OCI-M2 (cell line): Measurements from ENCODE around the gene NUDCD2.

ENCODE experiments used
- DNase-seq: peaks from one replicate; lab custom pipeline; 2025; ENCODE audit not compliant: unreplicated experiment; lab: John Stamatoyannopoulos, UW

NUDCD2 gene, protein sequence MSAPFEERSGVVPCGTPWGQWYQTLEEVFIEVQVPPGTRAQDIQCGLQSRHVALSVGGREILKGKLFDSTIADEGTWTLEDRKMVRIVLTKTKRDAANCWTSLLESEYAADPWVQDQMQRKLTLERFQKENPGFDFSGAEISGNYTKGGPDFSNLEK

DNA sequence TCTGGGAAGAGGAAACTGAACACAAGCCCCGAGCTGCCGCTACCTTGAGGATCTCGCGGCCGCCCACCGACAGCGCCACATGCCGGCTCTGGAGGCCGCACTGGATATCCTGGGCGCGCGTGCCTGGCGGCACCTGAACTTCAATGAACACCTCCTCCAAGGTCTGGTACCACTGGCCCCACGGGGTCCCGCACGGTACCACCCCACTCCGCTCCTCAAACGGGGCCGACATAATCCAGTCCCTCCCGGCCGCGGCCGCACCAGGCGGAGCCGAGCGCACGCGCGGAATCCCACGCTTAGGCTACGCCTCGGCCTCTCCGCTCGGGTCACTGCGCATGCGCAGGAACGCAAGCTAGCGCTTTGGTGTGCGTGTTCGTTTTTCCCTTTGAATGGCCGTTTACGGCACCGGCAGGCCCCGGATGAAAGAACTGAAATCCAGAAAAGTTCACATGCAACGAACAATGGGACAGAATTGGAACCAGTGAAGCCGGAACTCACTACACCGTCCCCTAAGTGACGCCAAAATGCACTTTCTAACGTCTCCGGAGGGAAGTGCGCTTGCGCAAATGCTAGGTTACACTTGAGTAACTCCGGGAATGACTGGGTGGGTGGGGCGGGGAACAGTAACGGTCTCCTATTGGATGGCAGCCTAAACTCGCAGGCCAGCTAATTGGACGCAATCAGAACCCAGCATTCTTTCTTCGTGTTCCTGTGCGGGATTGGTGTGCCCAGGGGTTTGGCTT is at the start of gene NUDCD2:
Gene NUDCD2, minus strand, starts transcription at position 284 of the 743 bp plus-strand sequence. Its CDS starts 52 bp downstream, at position 232.
- DNase-seq = peak; percentile 78

DNA sequence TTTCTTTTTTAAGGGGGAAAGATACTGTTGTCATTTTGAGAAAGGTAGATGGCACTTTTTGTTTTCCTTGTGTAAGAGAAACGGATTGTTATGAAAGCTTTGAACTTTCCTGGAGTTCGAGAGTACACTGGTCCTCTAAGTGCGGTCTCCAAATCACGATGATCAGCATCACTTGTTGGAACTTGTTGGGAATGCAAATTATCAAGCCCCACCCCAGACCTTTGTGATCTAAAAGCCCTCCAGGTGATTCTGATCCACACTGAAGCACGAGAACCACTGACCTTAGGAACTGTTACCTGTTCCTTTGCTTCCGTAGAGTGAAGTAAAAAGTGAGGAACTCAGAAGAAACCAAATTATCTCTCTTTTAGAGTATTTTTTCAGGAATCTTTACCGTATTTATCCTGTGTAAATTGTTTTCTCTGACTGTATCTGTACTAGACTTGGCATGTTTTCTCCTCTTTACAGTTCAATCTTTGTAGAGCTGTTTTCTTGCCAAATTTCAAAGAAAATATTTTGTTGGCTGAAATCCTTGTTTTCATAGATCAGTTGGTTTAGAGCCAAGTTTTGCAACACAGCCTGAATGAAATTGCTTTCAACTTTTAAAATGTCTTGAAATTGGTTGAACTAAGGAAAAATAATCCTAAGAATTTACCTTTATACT is 49.5 kb upstream of the NUDCD2 start:
- no peak for DNase-seq

DNA sequence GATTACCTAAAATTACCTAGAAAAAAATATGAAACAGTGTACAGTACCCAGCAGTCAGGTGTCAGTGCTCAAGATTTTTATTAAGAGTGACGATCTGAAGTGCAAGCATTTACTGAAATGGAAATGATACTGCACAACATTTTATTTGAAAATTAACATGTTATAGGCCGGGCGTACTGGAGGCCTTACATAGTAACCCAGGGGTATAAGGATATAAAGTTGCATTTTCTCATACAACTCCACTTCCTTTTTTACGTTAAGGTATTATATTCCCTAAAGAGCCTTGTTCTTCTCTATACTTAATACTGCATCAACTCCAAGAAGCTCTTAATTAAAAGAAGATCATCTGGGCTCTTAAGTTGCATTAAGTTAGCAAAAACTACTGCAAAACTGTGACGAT is 48.9 kb upstream of the NUDCD2 start:
- DNase-seq = no peak

DNA sequence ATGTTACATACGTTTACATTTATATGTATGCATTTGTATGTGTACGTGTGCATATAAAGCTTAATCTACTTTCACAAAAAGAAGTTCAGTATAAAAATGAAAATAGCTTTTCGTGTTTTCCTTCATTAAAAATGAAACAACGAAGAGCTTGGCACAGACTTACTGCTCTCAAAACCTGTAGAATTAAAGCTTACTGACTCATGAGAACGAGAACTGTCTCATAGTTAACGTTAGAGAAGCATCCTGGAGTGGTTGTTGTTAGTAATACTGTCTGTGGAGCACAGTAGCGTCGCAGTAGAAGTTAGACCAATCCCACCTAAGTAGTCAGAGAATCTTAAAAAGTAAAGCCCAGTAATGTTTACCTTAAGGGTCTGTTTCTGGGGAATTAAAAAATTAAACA is 46.8 kb upstream of the NUDCD2 start:
- DNase-seq = no peak

DNA sequence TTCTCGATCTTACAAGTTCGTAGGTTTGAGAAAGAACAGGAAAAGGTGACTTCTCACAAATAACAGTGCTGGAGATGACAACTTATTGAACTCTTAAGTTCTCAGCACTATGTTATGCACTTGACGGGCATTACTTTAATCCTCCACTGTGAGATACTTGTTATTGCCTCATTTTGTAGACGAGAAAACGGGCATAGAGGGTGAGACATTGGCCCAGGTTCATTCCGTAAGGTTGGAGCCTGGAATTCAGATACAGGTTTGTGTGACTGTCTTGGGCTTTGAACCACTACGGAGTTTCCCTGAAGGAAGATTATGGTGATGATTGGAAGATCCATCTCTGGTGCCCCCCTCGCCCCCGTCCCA is 46.2 kb upstream of the NUDCD2 start:
- DNase-seq = no peak

DNA sequence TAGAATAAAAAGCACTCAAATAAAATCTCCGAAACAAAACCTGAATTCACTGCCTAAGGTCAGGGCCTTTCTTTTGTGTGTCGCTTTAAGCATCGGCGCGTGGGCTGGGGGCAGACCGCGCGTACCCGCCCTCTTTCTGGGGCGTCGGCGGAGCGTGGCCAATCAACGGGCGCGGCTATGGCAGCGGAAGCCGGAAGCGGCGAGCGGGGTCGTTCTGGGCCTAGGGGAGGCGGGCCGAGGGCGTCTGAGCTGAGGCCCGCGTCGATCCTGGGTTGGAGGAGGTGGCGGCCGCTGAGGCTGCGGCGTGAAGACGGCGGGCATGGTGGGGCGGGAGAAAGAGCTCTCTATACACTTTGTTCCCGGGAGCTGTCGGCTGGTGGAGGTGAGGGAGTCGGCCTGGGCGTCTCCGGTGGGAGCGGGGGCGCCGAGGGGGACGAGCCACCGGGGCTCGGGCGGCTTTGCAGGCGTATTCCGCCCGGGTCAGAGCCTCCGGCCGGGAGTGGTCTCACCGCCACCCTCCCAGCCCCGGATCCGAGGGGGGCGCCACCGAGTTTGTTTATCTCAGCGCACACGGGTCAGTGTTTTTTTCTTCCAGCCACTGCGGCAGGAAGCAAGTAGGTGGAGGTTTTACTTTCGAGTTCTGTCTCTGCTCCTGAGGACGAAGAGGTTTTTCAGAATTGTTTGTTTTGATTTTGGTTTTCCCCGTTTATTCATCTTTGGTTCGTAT is 45.6 kb upstream of the NUDCD2 start, which contains the start of gene MAT2B:
Gene MAT2B, plus strand, starts transcription at position 252 of the 727 bp plus-strand sequence. Its CDS starts 68 bp downstream, at position 320.
- DNase-seq = peak; percentile 67

DNA sequence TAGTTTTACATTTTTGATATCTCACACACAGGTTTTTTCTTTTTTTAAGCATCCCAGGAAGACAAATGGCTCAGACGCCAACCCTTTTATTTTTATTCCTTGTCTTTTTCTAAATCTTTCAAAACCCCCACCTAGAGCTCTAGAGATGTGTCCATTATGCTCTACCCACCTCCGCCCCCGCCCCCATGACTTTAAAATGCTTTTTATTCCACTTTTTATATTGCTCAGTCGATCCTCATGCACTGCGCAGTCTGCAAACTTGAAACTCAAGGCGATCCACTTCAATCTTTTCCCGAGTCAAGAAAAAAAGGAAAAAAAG is 45.1 kb upstream of the NUDCD2 start:
- DNase-seq = no peak

DNA sequence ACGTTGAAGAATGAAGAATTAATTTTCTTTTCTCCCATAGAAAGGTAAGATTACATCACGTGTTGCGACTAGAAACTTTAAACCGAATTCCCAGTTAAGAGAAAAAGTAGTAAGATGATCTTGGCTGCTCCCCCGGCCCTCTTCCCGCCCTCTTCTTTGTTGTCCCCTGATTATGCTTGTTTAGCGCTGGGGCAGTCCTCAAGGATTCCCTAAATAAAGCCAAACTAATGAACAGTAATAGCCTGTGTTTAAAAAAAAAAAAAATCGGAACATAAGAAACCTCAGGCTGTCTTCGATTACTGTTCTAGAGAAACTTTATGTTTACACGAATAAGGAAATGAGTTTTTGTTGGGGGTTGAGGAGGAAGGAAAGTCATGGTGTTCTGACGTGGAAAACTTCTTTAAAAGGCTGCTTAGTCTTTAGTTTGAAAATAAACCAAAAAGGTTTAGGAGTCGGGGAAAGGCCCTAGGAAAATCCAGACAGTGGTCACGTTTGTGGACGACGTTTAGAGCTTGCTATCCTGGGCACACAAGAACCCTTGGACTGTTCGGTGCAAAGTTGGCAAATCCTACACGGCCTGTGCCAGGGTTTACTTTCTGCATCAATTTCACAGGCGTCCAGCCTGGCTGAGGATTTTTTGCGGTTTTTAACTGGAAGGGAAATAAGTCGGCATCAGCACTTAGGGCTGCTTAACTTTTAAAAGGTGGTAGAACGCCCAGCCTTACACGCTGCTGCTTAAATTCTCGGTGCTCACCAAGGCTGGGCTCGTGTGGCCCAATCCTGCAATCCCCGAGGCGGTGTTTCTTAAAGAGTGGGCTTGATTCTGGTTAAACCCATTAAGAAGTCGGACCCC is 44.4 kb upstream of the NUDCD2 start:
- DNase-seq = no peak

DNA sequence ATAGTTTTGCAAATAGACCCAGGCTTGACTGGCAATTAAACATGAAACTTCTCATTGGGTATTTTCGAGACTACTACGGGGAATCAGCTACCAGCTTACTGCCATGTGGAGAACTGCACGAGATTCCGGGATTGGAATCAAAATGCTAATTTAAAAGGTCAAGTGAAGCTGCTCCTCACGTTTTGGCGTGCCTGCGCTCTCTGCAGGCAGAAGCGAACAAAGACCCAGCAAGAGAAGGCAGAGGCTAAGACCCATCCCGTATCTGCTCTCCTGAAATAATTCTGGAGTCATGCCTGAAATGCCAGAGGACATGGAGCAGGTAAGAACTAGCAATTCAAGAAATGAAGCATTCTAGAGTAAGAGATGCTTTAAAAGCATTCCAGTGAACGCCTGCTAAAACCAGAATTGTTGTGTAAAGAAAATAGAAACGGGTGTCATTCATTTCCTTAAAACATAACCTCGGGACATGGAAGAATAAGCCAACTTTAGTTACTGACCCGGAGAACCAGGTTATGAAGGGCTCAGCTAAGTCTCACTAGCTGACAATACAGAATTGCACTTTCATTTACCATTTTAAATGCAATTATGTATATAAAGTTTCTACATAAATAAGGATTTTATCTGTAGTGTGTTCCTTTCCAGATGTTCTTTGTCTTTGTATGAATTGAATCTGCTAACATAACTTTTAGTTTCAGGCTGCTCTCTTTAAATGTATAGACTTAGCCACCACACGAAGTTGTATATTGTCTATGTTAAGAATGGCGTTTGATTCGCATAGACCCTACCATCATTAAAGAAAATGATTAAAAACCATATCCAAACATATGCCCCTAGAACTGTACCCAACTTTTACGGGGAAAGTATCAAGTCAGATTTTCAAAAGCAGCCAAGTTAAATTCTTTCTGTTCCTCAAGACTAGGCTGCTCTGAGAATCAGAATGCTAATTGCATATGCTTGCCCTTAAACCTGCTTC is 43.5 kb upstream of the NUDCD2 start:
- DNase-seq = no peak

DNA sequence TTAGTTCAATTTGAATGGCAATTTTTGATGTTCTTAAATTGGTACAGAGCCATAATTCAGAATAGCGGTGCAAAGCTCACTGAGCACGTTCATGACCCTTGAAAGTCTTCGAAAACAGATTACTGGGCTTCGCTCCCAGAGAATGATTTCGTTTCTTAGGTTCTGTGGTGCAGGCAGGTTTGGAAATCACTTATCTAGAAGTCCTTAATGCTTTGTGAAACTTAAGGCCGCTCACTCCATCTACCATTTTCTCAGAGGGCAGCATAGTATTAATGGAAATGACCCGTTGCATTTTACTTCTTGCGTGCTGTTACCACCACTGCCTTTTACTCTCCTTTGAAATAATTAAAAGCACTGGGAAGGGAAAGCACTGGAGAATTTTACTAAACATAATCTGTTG is 42.6 kb upstream of the NUDCD2 start:
- DNase-seq = no peak

DNA sequence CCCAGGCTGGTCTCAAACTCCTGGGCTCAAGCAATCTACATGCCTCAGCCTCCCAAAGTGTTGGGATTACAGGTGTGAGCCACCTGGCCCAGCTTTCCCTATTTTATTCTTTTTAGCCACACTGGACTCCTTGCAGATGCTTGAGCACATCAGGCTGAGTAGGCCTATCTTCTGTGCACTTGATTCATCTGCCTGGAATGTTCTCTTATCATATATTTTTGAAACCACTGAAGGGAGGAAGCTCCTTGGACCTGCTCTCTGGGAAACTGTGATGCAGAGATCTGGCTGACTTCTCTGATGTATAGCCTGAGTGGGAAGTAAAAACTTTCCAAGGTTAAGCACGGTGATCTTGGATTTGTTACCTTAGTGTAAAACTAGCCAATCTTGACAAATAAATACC is 39.0 kb upstream of the NUDCD2 start:
- DNase-seq = no peak

DNA sequence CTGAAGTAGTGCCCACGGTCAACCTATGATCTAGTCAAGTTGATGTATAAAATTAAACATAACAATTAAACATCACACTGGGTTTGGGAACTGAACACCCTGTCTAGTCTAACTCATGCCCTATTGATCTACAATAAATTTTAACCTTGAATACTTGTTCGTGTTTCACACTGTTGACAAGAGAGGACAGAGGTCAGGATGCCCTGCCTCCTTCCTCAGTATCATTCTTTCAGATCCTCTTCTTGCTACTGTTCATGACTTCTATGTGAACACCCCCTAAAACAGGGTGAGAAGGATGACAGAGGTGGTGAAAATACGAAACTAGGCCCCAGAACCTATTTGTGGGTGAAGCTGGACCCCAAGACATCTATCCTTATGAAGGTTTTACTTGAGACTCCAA is 37.4 kb upstream of the NUDCD2 start:
- DNase-seq = no peak

DNA sequence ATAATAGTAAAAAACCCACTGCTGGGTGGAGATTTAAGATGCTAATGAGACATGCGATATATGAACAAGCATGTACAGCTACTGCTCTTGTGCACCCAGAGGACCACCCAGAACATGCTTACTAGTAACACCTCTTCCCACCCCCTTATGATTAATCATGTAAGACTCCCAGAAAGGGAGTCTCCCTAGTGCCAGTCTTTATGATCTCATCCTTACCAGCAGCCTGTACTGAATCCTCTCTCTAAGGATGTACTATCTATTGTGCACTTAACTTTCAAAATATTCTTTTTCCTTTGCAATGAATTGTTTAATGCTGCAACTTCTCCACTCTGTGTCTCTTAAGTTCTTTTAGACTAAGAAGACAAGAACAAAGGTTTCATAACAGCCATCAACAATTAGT is 36.4 kb upstream of the NUDCD2 start:
- no peak for DNase-seq

DNA sequence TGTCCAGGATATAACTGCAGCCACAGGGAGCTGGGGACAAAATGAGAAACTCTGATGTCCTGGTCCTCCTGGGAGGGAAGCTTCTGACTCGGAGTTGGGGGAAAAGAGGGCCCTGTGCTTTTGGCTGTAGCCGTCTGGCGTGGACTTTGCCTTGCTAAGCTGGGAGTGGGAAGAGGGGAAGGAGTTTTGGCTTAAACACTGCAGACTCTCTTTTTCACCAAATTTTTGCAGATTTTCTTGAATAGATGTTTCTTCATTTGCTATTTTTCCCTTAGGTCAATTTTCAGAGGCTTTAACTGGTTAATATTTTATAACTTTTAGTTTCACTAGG is 29.8 kb upstream of the NUDCD2 start:
- no peak for DNase-seq

DNA sequence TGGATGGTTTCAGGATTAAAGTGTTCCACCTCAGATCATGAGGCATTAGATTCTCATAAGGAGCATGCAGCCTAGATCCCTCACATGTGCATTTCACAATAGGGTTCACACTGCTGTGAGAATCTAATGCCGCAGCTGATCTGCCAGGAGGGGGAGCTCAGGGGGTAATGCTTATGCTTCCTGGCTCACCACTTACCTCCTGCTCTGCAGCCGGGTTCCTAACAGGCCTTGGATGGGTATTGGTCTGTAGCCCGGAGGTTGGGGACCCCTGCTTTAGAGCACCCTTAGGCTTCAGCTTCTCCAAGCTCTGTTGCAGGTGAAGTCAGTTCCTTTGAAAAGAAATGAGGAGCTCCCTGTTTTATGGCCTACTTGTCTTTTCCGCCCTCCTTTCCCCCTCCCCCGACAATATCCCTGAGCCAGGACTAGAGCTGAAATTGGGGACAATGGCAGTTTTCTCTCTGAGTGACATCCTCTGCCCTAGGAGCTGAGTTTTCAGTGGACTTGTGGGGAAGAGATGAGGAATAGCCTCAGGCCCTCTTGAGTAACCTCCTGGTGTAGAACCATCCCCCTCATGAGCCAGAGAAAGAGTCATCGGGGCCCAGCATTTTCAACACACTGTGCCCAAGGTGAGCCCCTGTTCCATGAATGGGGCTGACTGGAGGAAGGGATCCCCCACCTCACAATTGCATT is 29.3 kb upstream of the NUDCD2 start:
- no peak for DNase-seq

DNA sequence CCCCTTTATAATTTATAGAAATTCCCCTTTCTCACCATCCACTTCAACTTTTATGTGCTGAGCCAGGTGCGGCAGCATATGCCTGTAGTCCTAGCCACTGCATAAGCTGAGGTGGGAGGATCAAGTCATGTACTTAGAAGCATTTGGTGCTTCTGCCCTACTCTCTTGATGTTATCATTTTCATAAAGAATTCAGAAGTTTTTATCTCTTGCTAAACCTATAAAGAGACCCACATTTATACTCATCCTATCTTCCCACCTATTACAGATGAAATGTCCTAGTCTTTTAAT is 19.0 kb upstream of the NUDCD2 start:
- no peak for DNase-seq

DNA sequence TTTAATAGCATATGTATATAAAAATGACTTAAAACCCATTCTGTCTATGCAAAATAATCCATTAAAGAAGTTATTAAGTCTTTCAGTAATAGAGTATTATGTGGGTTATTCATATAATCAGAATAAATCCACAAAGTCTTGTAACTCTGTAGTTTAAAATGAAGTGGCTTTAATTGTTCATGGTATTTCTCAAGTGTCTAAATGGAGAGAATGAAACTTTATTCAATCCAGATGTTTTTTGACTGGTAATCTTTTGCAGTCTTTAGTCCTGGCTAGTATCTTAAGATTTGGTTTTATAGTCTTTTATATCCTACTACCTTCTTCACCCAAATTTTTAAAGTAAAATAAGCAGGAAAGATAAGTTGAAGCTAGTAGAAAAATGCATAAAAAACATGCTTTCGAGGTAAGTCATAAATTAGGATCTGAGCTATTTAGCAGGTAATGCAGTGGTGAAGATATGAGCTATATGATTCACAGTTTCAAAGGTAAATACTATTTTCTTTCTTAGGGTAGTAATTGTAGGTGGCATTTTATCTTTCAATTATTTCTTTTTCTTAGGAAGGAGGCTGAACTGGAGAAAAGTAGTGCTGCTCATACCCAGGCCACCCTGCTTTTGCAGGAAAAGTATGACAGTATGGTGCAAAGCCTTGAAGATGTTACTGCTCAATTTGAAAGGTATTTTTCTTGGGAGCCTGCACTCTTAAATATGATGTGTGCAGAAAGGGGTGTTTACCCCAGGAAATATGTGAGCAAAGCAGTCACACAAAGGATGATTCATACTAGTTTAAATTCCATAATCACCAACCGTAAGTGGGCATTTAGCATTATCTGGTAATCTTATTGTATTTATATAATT is 18.5 kb upstream of the NUDCD2 start:
- no peak for DNase-seq

DNA sequence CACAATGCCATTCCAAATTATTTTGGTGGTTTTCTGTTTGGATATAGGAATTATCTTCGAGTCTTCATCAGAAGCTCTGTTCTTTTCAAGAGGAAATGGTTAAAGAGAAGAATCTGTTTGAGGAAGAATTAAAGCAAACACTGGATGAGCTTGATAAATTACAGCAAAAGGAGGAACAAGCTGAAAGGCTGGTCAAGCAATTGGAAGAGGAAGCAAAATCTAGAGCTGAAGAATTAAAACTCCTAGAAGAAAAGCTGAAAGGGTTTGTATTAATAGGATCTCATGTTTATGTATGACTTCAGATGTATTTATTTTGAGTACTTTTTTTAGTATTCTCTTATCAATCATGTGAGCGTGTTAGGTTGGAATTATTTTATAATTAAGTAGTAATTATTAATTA is 15.5 kb upstream of the NUDCD2 start:
- no peak for DNase-seq
